ENCODE measurements around the gene IGSF1.

Gene IGSF1

DNA sequence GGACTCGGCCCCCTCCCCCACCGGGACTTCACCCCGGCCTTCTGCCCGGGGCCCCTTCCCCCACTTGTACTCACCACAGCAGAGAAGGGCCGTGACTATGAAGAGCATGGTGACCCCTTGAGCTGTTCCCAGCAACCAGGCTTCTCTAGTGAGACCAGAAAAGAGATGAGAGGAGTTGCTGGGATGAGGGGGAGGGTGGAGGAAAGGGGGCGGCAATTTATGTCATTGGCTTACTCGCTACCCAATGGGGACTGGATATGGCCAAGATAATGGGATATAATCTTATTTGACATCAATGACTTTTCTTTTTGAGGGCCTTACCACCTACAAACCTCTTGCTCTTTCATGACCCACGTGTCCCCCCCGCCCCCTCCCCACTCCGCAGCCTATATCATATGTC, 9.9 kb downstream of the IGSF1 start:
- no peak for TF ChIP-seq EZH2phosphoT487 (IDR thresholded peaks at IDR 0.05; ENCODE audit: borderline replicate concordance, low read length)
- TF ChIP-seq CTCF (IDR thresholded peaks at IDR 0.05; ENCODE audit: low read depth, low read length, poor library complexity, severe bottlenecking) = no peak
- no peaks in the 10 kb centered on the region for H3K9me3 ChIP-seq (ENCODE audit: control insufficient read depth, insufficient read depth, low read length)
- no peaks in the 10 kb centered on the region for H3K36me3 ChIP-seq (ENCODE audit: control insufficient read depth, low read length)

DNA sequence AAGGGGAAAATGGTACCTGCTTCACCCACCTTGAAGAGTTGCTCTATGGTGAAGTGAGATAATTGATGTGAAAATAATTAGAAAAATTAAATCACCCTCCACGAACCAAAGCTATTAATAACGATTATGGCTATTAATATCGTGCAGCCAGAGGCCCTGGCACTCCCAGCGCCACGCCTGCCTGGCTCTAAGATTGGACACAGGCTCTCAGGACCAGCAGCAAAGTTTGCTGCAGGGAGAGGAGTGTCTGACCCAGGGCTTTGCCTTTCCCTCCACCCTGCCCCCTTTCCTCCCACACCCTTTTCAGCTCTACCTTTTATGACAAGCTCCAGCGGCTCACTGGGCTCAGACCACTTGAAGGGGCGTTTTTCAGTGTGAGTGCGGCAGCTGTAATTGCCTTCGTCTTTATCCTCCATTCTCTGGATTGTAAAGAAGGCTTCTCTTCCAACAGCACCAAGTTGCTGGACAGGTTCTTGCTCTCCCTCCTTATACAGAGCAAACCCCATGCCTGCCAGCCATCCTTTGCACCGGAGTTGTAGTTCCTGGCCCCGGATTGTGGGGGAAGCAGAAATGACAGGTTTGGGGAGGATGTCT, 11.5 kb downstream of the IGSF1 start:
- Histone ChIP-seq H3K27ac (ENCODE audit: low read depth, low read length) (no peak overlapping the region), H3F3A (ENCODE audit: control insufficient read depth, insufficient read depth) (no peaks in the 10 kb centered on the region), H3K4me2 (ENCODE audit: low read length) (no peak overlapping the region), H3K4me1 (ENCODE audit: control insufficient read depth, low read length) (no peaks in the 10 kb centered on the region), H3K9me2 (replicated peaks; ENCODE audit: control insufficient read depth, low read length) (no peaks in the 10 kb centered on the region), H4K20me1 (ENCODE audit: control insufficient read depth, insufficient read depth, low read depth, low read length) (no peaks in the 10 kb centered on the region), H3K9me3 (ENCODE audit: control insufficient read depth, insufficient read depth, low read length) (no peaks in the 10 kb centered on the region), H3K27me3 (ENCODE audit: control insufficient read depth, low read length) (no peaks in the 10 kb centered on the region), H3K4me3 (ENCODE audit: low read length) (no peak overlapping the region), H3K36me3 (ENCODE audit: control insufficient read depth, low read length) (no peaks in the 10 kb centered on the region), H3K79me2 (ENCODE audit: control insufficient read depth, low read length) (no peaks in the 10 kb centered on the region)
- no peak for TF ChIP-seq CTCF (IDR thresholded peaks at IDR 0.05; ENCODE audit: low read depth, low read length, poor library complexity, severe bottlenecking)
- no peak for TF ChIP-seq EZH2phosphoT487 (IDR thresholded peaks at IDR 0.05; ENCODE audit: borderline replicate concordance, low read length)

More for the DNA sequence above, 9.9 kb downstream of the IGSF1 start:
- H3K27me3 ChIP-seq (ENCODE audit: control insufficient read depth, low read length) = no peaks in the 10 kb centered on the region
- H3F3A ChIP-seq (ENCODE audit: control insufficient read depth, insufficient read depth) = no peaks in the 10 kb centered on the region
- no peak overlapping the region for H3K4me2 ChIP-seq (ENCODE audit: low read length)
- no peaks in the 10 kb centered on the region for H3K79me2 ChIP-seq (ENCODE audit: control insufficient read depth, low read length)
- no peak overlapping the region for H3K4me3 ChIP-seq (ENCODE audit: low read length)
- no peaks in the 10 kb centered on the region for H3K9me2 ChIP-seq (replicated peaks; ENCODE audit: control insufficient read depth, low read length)
- H3K4me1 ChIP-seq (ENCODE audit: control insufficient read depth, low read length) = no peaks in the 10 kb centered on the region
- H3K27ac ChIP-seq (ENCODE audit: low read depth, low read length) = no peak overlapping the region
- H4K20me1 ChIP-seq (ENCODE audit: control insufficient read depth, insufficient read depth, low read depth, low read length) = no peaks in the 10 kb centered on the region

DNA sequence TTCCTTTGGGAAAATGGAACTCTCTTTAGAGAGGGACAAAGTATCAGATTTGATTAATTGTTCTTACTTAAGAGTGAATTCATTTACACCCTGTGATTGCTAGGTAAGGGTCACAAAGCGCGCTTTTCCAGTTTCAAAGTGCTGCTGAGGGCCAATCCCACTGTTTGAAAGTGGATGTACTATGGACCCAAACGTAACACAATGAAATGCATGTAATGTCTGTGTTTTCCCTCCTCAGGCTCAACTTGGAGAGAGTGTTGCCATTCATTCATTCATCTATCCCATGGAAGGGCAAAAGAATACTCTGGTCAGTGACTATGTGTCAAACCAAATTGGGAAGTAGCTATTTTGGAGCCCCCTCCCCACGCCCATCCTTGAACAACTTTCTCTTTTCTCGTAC, 16.1 kb downstream of the IGSF1 start:
- no peaks in the 10 kb centered on the region for H4K20me1 ChIP-seq (ENCODE audit: control insufficient read depth, insufficient read depth, low read depth, low read length)
- no peaks in the 10 kb centered on the region for H3K79me2 ChIP-seq (ENCODE audit: control insufficient read depth, low read length)
- no peaks in the 10 kb centered on the region for H3K4me1 ChIP-seq (ENCODE audit: control insufficient read depth, low read length)
- no peaks in the 10 kb centered on the region for H3F3A ChIP-seq (ENCODE audit: control insufficient read depth, insufficient read depth)
- no peaks in the 10 kb centered on the region for H3K9me2 ChIP-seq (replicated peaks; ENCODE audit: control insufficient read depth, low read length)
- H3K4me3 ChIP-seq (ENCODE audit: low read length) = no peak overlapping the region
- no peak for TF ChIP-seq CTCF (IDR thresholded peaks at IDR 0.05; ENCODE audit: low read depth, low read length, poor library complexity, severe bottlenecking)
- no peak for TF ChIP-seq EZH2phosphoT487 (IDR thresholded peaks at IDR 0.05; ENCODE audit: borderline replicate concordance, low read length)
- H3K9me3 ChIP-seq (ENCODE audit: control insufficient read depth, insufficient read depth, low read length) = no peaks in the 10 kb centered on the region
- H3K27ac ChIP-seq (ENCODE audit: low read depth, low read length) = no peak overlapping the region
- no peaks in the 10 kb centered on the region for H3K36me3 ChIP-seq (ENCODE audit: control insufficient read depth, low read length)
- no peaks in the 10 kb centered on the region for H3K27me3 ChIP-seq (ENCODE audit: control insufficient read depth, low read length)
- H3K4me2 ChIP-seq (ENCODE audit: low read length) = no peak overlapping the region

All from DOHH2 (cell line).